GM23338 (cell line): Measurements from ENCODE around the gene PDE4D.

Experiments
- CREB1 ChIP-seq: fragments of 250-450 bp; sonication (Bioruptor Pico); IDR thresholded peaks from 2 replicates; pipeline ENCODE4 v1.5.0; 2020; ENCODE audit warnings: low read depth, mild to moderate bottlenecking, moderate library complexity
- CTCF ChIP-seq, 2 experiments: fragments of 200-600 bp in 1 of 2; sonication (generic) in 1 of 2; conservative IDR thresholded peaks; 2 replicates each; pipeline versions ENCODE4 v1.5.1 to v1.6.1; 2016 to 2017; ENCODE audit warnings: antibody characterized with exemption in 2 of 2, low read depth in 2 of 2, mild to moderate bottlenecking in 2 of 2, moderate library complexity in 1 of 2
- EZH2 ChIP-seq: fragments of 200-600 bp; sonication (generic); IDR thresholded peaks from one replicate; pipeline ENCODE4 v1.8.0; 2017; ENCODE audit warnings: antibody characterized with exemption, mild to moderate bottlenecking, low read depth; ENCODE audit not compliant: unreplicated experiment
- EZH2phosphoT487 ChIP-seq: fragments of 200-600 bp; sonication (generic); IDR thresholded peaks from one replicate; pipeline ENCODE4 v1.8.1; 2018; ENCODE audit warnings: antibody characterized with exemption; ENCODE audit not compliant: unreplicated experiment
- JUNB ChIP-seq: IDR thresholded peaks from one replicate; pipeline ENCODE4 v1.6.1; 2016; ENCODE audit warnings: antibody characterized with exemption; ENCODE audit not compliant: unreplicated experiment
- NANOG ChIP-seq: IDR thresholded peaks from 2 replicates; pipeline ENCODE4 v1.6.1; 2016; ENCODE audit warnings: antibody characterized with exemption, borderline replicate concordance
- POLR2AphosphoS5 ChIP-seq: IDR thresholded peaks from 2 replicates; pipeline ENCODE4 v1.6.1; 2016; ENCODE audit warnings: antibody characterized with exemption, low read depth
- STAT1 ChIP-seq: IDR thresholded peaks from one replicate; pipeline ENCODE4 v1.6.1; 2016; ENCODE audit warnings: antibody characterized with exemption; ENCODE audit not compliant: unreplicated experiment
- ZNF114 ChIP-seq: fragments of 250-450 bp; sonication (Bioruptor Pico); IDR thresholded peaks from 2 replicates; pipeline ENCODE4 v1.5.0; 2020; ENCODE audit warnings: mild to moderate bottlenecking, moderate library complexity
- TF ChIP-seq, protein P1 (sequence below): IDR thresholded peaks from one replicate; pipeline ENCODE4 v1.6.1; 2018; ENCODE audit warnings: antibody characterized with exemption; ENCODE audit not compliant: unreplicated experiment
- TF ChIP-seq, protein P2 (sequence below): fragments of 250-450 bp; sonication (Bioruptor Pico); IDR thresholded peaks from 2 replicates; pipeline ENCODE4 v1.5.0; 2020; ENCODE audit warnings: mild to moderate bottlenecking, moderate library complexity

GRCh38 chr5:59097116-59097515 is 796.4 kb downstream of the PDE4D start:
- TF ChIP-seq CTCF (conservative IDR thresholded peaks at IDR 0.05; ENCODE audit: low read depth in 2 of 2): no peak
- no peak for TF ChIP-seq EZH2
- no peak for TF ChIP-seq NANOG
- TF ChIP-seq, protein P1, sequence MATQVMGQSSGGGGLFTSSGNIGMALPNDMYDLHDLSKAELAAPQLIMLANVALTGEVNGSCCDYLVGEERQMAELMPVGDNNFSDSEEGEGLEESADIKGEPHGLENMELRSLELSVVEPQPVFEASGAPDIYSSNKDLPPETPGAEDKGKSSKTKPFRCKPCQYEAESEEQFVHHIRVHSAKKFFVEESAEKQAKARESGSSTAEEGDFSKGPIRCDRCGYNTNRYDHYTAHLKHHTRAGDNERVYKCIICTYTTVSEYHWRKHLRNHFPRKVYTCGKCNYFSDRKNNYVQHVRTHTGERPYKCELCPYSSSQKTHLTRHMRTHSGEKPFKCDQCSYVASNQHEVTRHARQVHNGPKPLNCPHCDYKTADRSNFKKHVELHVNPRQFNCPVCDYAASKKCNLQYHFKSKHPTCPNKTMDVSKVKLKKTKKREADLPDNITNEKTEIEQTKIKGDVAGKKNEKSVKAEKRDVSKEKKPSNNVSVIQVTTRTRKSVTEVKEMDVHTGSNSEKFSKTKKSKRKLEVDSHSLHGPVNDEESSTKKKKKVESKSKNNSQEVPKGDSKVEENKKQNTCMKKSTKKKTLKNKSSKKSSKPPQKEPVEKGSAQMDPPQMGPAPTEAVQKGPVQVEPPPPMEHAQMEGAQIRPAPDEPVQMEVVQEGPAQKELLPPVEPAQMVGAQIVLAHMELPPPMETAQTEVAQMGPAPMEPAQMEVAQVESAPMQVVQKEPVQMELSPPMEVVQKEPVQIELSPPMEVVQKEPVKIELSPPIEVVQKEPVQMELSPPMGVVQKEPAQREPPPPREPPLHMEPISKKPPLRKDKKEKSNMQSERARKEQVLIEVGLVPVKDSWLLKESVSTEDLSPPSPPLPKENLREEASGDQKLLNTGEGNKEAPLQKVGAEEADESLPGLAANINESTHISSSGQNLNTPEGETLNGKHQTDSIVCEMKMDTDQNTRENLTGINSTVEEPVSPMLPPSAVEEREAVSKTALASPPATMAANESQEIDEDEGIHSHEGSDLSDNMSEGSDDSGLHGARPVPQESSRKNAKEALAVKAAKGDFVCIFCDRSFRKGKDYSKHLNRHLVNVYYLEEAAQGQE: no peak
- TF ChIP-seq POLR2AphosphoS5: no peak
- TF ChIP-seq EZH2phosphoT487: no peak
- TF ChIP-seq CREB1 (CRISPR knock-in tag): no peak
- TF ChIP-seq JUNB: no peak
- no peak for TF ChIP-seq STAT1
- TF ChIP-seq ZNF114 (CRISPR knock-in tag): no peak
- TF ChIP-seq, protein P2, sequence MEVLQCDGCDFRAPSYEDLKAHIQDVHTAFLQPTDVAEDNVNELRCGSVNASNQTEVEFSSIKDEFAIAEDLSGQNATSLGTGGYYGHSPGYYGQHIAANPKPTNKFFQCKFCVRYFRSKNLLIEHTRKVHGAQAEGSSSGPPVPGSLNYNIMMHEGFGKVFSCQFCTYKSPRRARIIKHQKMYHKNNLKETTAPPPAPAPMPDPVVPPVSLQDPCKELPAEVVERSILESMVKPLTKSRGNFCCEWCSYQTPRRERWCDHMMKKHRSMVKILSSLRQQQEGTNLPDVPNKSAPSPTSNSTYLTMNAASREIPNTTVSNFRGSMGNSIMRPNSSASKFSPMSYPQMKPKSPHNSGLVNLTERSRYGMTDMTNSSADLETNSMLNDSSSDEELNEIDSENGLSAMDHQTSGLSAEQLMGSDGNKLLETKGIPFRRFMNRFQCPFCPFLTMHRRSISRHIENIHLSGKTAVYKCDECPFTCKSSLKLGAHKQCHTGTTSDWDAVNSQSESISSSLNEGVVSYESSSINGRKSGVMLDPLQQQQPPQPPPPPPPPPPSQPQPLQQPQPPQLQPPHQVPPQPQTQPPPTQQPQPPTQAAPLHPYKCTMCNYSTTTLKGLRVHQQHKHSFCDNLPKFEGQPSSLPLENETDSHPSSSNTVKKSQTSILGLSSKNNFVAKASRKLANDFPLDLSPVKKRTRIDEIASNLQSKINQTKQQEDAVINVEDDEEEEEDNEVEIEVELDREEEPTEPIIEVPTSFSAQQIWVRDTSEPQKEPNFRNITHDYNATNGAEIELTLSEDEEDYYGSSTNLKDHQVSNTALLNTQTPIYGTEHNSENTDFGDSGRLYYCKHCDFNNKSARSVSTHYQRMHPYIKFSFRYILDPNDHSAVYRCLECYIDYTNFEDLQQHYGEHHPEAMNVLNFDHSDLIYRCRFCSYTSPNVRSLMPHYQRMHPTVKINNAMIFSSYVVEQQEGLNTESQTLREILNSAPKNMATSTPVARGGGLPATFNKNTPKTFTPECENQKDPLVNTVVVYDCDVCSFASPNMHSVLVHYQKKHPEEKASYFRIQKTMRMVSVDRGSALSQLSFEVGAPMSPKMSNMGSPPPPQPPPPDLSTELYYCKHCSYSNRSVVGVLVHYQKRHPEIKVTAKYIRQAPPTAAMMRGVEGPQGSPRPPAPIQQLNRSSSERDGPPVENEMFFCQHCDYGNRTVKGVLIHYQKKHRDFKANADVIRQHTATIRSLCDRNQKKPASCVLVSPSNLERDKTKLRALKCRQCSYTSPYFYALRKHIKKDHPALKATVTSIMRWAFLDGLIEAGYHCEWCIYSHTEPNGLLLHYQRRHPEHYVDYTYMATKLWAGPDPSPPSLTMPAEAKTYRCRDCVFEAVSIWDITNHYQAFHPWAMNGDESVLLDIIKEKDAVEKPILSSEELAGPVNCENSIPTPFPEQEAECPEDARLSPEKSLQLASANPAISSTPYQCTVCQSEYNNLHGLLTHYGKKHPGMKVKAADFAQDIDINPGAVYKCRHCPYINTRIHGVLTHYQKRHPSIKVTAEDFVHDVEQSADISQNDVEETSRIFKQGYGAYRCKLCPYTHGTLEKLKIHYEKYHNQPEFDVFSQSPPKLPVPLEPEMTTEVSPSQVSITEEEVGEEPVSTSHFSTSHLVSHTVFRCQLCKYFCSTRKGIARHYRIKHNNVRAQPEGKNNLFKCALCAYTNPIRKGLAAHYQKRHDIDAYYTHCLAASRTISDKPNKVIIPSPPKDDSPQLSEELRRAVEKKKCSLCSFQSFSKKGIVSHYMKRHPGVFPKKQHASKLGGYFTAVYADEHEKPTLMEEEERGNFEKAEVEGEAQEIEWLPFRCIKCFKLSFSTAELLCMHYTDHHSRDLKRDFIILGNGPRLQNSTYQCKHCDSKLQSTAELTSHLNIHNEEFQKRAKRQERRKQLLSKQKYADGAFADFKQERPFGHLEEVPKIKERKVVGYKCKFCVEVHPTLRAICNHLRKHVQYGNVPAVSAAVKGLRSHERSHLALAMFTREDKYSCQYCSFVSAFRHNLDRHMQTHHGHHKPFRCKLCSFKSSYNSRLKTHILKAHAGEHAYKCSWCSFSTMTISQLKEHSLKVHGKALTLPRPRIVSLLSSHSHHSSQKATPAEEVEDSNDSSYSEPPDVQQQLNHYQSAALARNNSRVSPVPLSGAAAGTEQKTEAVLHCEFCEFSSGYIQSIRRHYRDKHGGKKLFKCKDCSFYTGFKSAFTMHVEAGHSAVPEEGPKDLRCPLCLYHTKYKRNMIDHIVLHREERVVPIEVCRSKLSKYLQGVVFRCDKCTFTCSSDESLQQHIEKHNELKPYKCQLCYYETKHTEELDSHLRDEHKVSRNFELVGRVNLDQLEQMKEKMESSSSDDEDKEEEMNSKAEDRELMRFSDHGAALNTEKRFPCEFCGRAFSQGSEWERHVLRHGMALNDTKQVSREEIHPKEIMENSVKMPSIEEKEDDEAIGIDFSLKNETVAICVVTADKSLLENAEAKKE (CRISPR knock-in tag): no peak
